Measurements from ENCODE around the gene NGFR.

DNA sequence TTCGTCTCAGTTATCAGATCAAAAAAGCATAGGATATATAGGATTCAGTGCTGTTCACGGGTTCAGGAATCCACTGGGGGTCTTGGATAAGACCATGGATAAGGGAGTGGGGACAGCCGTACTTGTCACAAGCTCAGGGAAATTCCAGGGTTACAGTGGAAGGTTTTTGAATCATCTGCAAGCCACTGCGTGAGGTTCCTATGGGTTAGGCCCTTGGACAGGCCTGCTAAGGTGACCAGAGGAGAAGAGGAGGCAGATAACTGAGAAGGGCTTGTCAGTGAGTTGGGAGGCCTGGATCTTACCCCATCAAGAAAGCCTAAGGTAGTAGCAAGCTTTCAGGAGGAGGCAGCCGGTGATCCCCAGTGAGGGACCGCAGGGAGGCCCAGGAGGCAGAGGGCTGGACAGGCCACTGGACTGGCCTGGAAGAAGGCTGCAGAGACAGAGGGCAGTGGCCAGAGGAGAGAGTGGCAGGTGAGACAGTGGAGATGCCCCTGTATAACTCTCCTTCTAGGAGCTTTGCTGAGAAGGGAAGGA, 27.3 kb downstream of the NGFR start:
- TF ChIP-seq, protein P1, sequence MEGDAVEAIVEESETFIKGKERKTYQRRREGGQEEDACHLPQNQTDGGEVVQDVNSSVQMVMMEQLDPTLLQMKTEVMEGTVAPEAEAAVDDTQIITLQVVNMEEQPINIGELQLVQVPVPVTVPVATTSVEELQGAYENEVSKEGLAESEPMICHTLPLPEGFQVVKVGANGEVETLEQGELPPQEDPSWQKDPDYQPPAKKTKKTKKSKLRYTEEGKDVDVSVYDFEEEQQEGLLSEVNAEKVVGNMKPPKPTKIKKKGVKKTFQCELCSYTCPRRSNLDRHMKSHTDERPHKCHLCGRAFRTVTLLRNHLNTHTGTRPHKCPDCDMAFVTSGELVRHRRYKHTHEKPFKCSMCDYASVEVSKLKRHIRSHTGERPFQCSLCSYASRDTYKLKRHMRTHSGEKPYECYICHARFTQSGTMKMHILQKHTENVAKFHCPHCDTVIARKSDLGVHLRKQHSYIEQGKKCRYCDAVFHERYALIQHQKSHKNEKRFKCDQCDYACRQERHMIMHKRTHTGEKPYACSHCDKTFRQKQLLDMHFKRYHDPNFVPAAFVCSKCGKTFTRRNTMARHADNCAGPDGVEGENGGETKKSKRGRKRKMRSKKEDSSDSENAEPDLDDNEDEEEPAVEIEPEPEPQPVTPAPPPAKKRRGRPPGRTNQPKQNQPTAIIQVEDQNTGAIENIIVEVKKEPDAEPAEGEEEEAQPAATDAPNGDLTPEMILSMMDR (conservative IDR thresholded peaks at IDR 0.05 in 1 of 2, IDR thresholded peaks at IDR 0.05 in 1 of 2; ENCODE audit: low read depth in 1 of 2, low read length in 2 of 2): no peak
- no peak for TF ChIP-seq EZH2 (IDR thresholded peaks at IDR 0.05; ENCODE audit: low read length, missing control alignments)
